Ascending aorta (tissue), 2 donors: ENCODE results near the gene MCRIP2. TPM values are rescaled to one million over a fixed set of nuclear protein-coding genes. Genes with fewer than 3 reads are reported as not detected.

Experiments used
- DNase-seq, 2 donors: peaks; one replicate each; pipeline ENCODE4 v3.0.0-alpha.2; 2019; ENCODE audit warnings: low spot score in 2 of 2
- H3K27ac ChIP-seq, 2 donors: fragments of 200-600 bp; sonication (generic); one replicate each; pipeline ENCODE4 v1.5.1; 2016 to 2017; ENCODE audit warnings: mild to moderate bottlenecking in 1 of 2
- H3K27me3 ChIP-seq: fragments of 200-600 bp; sonication (generic); one replicate; pipeline ENCODE4 v1.5.1; 2017
- H3K36me3 ChIP-seq, 2 donors: fragments of 200-600 bp; sonication (generic); one replicate each; pipeline ENCODE4 v1.5.1; 2016
- H3K4me1 ChIP-seq, 2 donors: fragments of 200-600 bp; sonication (generic); one replicate each; pipeline ENCODE4 v1.5.1; 2016 to 2017; ENCODE audit warnings: mild to moderate bottlenecking in 1 of 2
- H3K4me3 ChIP-seq, 2 donors: fragments of 200-600 bp; sonication (generic); one replicate each; pipeline ENCODE4 v1.5.1; 2016 to 2017; ENCODE audit warnings: mild to moderate bottlenecking in 1 of 2
- H3K9me3 ChIP-seq, 2 donors: fragments of 200-600 bp; sonication (generic); one replicate each; pipeline ENCODE4 v1.5.1; 2016
- intact Hi-C: fragments of 100-400 bp; cut with DNase I; formaldehyde crosslinking; loops from one replicate; pipeline ENCODE4 v1.15.1; 2023
- total RNA-seq: library from RNA; depleted of rRNA; stranded (reverse); fragments of >200 nt; gene quantifications from one replicate; pipeline ENCODE4 v1.1.0, GENCODE V29; 2016
- TF ChIP-seq, protein P1 (sequence below), 3 experiments: fragments of 200-600 bp in 2 of 3; fragments of 450-650 bp in 1 of 3; sonication (generic) in 2 of 3; IDR thresholded peaks; one replicate each; pipeline ENCODE4 v1.5.1; 2016 to 2019; ENCODE audit warnings: antibody characterized with exemption in 3 of 3, mild to moderate bottlenecking in 1 of 3, moderate library complexity in 1 of 3

MCRIP2 gene
- total RNA-seq, 1 donor from 2014 or later: 92.9 TPM

DNA sequence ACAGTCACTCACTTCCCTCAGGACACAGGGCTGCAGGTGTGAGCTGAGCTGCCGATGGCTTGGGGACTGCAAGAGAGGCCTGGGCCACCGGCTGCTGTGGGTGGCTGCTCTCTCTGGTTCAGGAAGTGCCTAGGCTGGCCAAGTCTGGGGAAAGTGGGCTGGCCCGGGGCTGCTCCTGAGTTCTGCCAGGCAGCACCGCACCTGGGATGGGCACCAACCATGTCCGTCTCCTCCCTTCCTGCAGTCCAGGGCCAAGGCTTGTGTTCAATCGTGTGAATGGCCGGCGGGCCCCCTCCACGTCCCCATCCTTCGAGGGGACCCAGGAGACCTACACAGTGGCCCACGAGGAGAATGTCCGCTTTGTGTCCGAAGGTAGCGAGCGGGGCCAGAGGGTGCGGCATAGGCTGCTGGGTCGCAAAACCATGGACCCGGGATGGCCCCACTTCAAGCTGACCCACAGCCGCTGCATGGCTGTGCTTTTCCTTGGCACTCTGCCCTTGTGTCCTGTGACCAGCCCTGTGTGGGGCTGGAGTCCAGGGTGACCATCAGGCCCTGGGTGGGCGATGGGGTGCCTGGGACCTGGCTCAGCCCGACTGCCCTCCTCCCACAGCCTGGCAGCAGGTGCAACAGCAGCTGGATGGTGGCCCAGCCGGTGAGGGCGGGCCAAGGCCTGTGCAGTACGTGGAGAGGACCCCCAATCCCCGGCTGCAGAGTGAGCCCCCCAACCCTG is 5.7 kb downstream of the MCRIP2 start:
- H3K9me3 ChIP-seq: no peaks in the 10 kb centered on the region
- peak overlapping the region in 1 of 2 donors; percentile 76 for H3K4me3 ChIP-seq
- H3K27ac ChIP-seq: no peak overlapping the region
- DNase-seq: no peak
- H3K36me3 ChIP-seq: no peaks in the 10 kb centered on the region
- intact Hi-C loops: no loop called here
- TF ChIP-seq, protein P1, sequence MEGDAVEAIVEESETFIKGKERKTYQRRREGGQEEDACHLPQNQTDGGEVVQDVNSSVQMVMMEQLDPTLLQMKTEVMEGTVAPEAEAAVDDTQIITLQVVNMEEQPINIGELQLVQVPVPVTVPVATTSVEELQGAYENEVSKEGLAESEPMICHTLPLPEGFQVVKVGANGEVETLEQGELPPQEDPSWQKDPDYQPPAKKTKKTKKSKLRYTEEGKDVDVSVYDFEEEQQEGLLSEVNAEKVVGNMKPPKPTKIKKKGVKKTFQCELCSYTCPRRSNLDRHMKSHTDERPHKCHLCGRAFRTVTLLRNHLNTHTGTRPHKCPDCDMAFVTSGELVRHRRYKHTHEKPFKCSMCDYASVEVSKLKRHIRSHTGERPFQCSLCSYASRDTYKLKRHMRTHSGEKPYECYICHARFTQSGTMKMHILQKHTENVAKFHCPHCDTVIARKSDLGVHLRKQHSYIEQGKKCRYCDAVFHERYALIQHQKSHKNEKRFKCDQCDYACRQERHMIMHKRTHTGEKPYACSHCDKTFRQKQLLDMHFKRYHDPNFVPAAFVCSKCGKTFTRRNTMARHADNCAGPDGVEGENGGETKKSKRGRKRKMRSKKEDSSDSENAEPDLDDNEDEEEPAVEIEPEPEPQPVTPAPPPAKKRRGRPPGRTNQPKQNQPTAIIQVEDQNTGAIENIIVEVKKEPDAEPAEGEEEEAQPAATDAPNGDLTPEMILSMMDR (IDR thresholded peaks at IDR 0.05): no peak
- H3K4me1 ChIP-seq: peaks cover 15 to 27% of the 10 kb centered on the region in 2 donors
- H3K27me3 ChIP-seq: no peaks in the 10 kb centered on the region

DNA sequence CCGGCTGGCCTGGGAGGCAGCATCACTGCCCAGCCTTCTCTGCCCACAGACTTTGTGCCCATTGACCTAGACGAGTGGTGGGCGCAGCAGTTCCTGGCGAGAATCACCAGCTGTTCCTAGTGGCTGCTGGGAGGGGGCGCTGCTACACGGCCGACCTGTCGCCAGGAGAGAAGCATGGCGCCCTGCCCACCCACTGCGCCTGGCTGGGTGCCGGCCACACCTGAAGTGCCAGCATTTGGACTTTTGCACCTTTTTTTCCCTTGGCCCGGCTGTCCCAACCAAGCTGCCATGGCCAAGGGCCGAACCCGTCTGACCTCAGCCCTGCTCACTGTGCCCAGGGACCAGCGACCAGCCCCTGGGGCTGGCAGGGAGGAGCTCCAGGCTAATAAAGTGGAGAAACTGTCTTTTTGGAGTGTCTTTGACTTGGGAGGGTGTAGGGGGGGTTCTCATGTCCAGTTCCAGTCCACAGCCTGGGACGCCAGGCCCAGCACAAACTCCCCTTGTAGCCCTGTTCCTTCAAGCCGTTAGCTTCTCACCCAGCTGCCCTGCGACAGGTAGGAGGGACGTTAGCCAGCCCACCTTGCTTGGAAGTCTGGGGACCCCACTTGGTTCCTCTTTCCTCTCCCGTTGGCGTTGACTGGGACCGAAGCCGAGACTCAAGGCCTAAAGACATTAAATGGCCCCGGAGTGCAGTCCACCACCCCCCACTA is 6.6 kb downstream of the MCRIP2 start:
- intact Hi-C loops: no loop called here
- H3K4me3 ChIP-seq: peak overlapping the region; percentile 76 to 91
- no peaks in the 10 kb centered on the region for H3K9me3 ChIP-seq
- no peak for DNase-seq
- H3K36me3 ChIP-seq: no peaks in the 10 kb centered on the region
- peak overlapping the region; percentile 83 to 87 for H3K27ac ChIP-seq
- H3K4me1 ChIP-seq: peaks cover 9 to 19% of the 10 kb centered on the region in 2 donors
- TF ChIP-seq, protein P1 (IDR thresholded peaks at IDR 0.05): peak in 1 of 3 experiments; percentile 16
- no peaks in the 10 kb centered on the region for H3K27me3 ChIP-seq

- H3K27ac ChIP-seq: peak within 1 kb of the TSS; percentile 83 to 87
- H3K4me1 ChIP-seq: peaks cover 9 to 19% of the 10 kb centered on the region in 2 donors
- H3K36me3 ChIP-seq: no peaks in the 10 kb centered on the region
- TF ChIP-seq, protein P1 (IDR thresholded peaks at IDR 0.05): no peak
- H3K9me3 ChIP-seq: no peaks in the 10 kb centered on the region
- no peaks in the 10 kb centered on the region for H3K27me3 ChIP-seq
- peak; percentile 71 to 95 for DNase-seq
- intact Hi-C loops: loop anchor here (1.0 kb wide), 1 partner anchor 12 kb away; no protein-coding TSS in a partner anchor
- H3K4me3 ChIP-seq: peak within 1 kb of the TSS; percentile 76 to 91
These were observed 7.4 kb downstream of the MCRIP2 start, which contains the start of gene WDR90 for GRCh38 chr16:648781-649589. WDR90 (plus strand) TSS chr16:649365; CDS start chr16:649417, 52 bp downstream.

- intact Hi-C loops: loop anchor here (1.0 kb wide), 1 partner anchor 12 kb away; no protein-coding TSS in a partner anchor
- Histone ChIP-seq H3K27me3 (no peaks in the 10 kb centered on the region), H3K27ac (peak overlapping the region in 1 of 2 donors; percentile 87), H3K36me3 (no peaks in the 10 kb centered on the region), H3K9me3 (no peaks in the 10 kb centered on the region), H3K4me1 (peaks cover 9 to 19% of the 10 kb centered on the region in 2 donors), H3K4me3 (peak overlapping the region; percentile 76 to 91)
- DNase-seq: no peak
- TF ChIP-seq, protein P1 (IDR thresholded peaks at IDR 0.05): no peak
These were observed 8.0 kb downstream of the MCRIP2 start for GRCh38 chr16:649631-650030.

DNA sequence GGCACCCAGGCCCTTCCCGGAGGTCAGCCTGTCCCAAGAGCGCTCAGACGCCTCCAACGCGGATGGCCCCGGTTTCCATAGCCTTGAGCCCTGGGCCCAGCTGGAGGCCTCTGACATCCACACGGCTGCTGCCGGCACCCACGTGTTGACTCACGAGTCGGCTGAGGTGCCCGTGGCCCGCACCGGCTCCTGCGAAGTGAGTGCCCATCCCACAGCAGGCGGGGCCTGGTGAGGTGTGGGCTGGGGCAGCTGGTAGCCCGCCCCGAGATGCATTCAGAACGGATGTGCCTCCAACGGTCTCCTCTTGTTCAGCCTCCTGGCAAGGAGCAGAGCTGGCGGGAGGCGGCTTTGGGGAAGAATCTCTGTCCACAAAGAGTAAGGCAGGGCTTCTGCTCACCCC is 10.2 kb downstream of the MCRIP2 start:
- H3K27me3 ChIP-seq: no peaks in the 10 kb centered on the region
- no peak for DNase-seq
- peaks cover 9 to 19% of the 10 kb centered on the region in 2 donors for H3K4me1 ChIP-seq
- H3K36me3 ChIP-seq: peaks cover 4 to 7% of the 10 kb centered on the region in 2 donors
- intact Hi-C loops: no loop called here
- no peaks in the 10 kb centered on the region for H3K9me3 ChIP-seq
- H3K27ac ChIP-seq: no peak overlapping the region
- no peak overlapping the region for H3K4me3 ChIP-seq
- TF ChIP-seq, protein P1 (IDR thresholded peaks at IDR 0.05): no peak
